ENCODE results near the gene TARBP1. TPM values are rescaled to one million over a fixed set of nuclear protein-coding genes. Genes with fewer than 3 reads are reported as not detected.

The TARBP1 gene
- total RNA-seq, 1 experiment from 2014 or later: 38.1 TPM

DNA sequence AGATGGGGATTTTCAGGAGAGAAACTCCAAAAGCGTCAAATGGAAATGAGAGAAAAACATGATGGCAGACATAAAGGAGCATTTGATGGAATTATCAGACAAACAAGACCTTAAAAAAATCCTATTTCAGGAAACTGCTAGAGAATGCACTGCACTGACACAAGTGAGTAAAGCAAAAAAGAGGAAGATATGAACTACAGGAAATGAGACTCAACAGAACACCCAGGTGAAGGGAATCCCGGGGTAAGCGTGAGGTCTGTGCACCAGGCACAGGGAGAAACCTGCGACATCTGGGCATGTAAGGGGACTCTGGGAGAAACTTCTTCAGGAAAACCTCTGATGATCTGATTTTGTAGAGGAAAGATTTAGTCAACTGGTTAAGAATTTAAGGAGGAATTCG, 2.8 kb downstream of the TARBP1 start:
- Mint-ChIP-seq H3K9me3 (ENCODE audit: low read depth, unreplicated experiment) (no peaks in the 10 kb centered on the region), H3K36me3 (ENCODE audit: insufficient read depth, unreplicated experiment) (peaks cover 17% of the 10 kb centered on the region), H3K4me1 (ENCODE audit: low read depth, unreplicated experiment) (peaks cover 34% of the 10 kb centered on the region), H3K4me3 (ENCODE audit: low read depth, unreplicated experiment) (peak overlapping the region; percentile 12), H3K27ac (ENCODE audit: unreplicated experiment) (no peak overlapping the region), H3K27me3 (ENCODE audit: unreplicated experiment) (no peaks in the 10 kb centered on the region)
- CTCF ChIA-PET: no interaction called here
- no peak for DNase-seq
- TF ChIP-seq, protein P1, sequence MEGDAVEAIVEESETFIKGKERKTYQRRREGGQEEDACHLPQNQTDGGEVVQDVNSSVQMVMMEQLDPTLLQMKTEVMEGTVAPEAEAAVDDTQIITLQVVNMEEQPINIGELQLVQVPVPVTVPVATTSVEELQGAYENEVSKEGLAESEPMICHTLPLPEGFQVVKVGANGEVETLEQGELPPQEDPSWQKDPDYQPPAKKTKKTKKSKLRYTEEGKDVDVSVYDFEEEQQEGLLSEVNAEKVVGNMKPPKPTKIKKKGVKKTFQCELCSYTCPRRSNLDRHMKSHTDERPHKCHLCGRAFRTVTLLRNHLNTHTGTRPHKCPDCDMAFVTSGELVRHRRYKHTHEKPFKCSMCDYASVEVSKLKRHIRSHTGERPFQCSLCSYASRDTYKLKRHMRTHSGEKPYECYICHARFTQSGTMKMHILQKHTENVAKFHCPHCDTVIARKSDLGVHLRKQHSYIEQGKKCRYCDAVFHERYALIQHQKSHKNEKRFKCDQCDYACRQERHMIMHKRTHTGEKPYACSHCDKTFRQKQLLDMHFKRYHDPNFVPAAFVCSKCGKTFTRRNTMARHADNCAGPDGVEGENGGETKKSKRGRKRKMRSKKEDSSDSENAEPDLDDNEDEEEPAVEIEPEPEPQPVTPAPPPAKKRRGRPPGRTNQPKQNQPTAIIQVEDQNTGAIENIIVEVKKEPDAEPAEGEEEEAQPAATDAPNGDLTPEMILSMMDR (IDR thresholded peaks at IDR 0.05; ENCODE audit: unreplicated experiment): no peak
- BruUV-seq (replicated peaks): no TSS peak
- intact Hi-C loops (cut with micrococcal nuclease; ENCODE audit: unreplicated experiment): no loop called here

DNA sequence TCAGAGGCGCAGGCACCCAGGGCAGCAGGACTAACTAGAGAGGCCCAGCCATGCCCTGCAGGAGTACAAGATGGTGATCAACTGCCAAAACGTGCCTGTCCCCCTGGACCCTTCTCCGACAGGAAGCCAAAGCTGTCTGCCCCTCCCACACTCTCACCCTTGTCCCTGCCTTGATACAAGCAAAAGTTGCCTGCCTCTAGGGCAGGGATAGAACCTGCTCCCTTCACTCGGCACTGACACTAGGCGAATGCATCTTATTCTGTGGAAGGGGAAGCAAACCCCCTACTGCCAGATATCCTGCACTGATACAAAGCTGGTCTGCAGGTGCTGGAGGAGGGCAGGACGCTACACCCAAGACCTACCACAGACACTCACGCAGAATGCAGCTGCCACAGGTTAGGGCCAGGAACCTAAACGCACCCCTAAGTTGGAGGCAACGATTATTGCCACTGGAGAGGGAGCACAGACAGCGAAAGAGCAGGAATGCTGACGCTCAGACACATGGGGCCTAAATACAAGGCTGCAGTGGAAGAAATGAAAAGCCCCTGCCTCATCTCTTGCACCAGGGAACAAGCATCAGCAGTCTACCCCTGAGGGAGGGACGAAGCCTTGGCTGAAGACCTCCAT, 3.7 kb downstream of the TARBP1 start:
- no peaks in the 10 kb centered on the region for H3K9me3 Mint-ChIP-seq (ENCODE audit: low read depth, unreplicated experiment)
- CTCF ChIA-PET: no interaction called here
- intact Hi-C loops (cut with micrococcal nuclease; ENCODE audit: unreplicated experiment): no loop called here
- H3K4me1 Mint-ChIP-seq (ENCODE audit: low read depth, unreplicated experiment): peaks cover 34% of the 10 kb centered on the region
- no peak overlapping the region for H3K4me3 Mint-ChIP-seq (ENCODE audit: low read depth, unreplicated experiment)
- TF ChIP-seq, protein P1 (IDR thresholded peaks at IDR 0.05; ENCODE audit: unreplicated experiment): no peak
- peaks cover 17% of the 10 kb centered on the region for H3K36me3 Mint-ChIP-seq (ENCODE audit: insufficient read depth, unreplicated experiment)
- DNase-seq: no peak
- no peaks in the 10 kb centered on the region for H3K27me3 Mint-ChIP-seq (ENCODE audit: unreplicated experiment)
- no TSS peak for BruUV-seq (replicated peaks)
- no peak overlapping the region for H3K27ac Mint-ChIP-seq (ENCODE audit: unreplicated experiment)

DNA sequence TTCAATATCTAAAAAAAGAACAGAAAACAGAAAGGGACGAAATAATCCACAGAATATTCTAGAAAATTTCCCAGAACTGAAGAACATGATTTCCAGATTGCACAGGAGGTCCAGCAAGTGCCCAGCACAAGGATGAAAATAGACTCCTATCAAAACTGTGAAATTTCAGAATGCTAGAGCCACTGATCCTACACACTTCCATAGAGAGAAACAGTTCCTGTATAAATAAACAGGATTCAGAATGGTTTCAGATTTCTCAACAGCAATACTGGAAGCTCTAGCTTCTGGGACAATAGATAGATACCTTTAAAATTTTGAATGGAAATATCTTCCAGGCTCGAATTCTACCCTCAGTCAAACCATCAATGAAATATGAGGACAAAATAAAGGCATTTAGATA, 4.6 kb downstream of the TARBP1 start:
- no peak overlapping the region for H3K4me3 Mint-ChIP-seq (ENCODE audit: low read depth, unreplicated experiment)

DNA sequence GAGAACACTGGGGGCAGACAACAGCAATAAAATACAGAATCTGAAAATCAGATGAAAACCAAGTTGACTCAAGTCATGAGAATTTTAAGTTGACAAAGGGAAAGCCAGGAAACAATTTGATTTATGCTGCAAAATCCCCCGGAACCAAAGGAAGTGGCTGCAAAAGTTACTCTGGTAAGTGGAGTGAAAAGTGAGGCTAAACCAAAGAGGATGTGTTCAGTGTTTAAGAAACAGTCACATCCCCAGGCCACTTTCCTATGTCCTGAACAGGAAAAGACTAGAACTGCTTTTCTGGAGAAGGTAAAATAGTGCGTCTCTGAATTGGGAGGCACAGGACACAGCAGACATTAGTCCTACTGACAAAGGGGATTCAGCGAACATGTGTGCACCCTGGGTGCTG, 5.9 kb downstream of the TARBP1 start:
- no peak overlapping the region for H3K4me3 Mint-ChIP-seq (ENCODE audit: low read depth, unreplicated experiment)
- no peak overlapping the region for H3K27ac Mint-ChIP-seq (ENCODE audit: unreplicated experiment)
- H3K27me3 Mint-ChIP-seq (ENCODE audit: unreplicated experiment): no peaks in the 10 kb centered on the region
- CTCF ChIA-PET: no interaction called here
- no peaks in the 10 kb centered on the region for H3K9me3 Mint-ChIP-seq (ENCODE audit: low read depth, unreplicated experiment)
- no TSS peak for BruUV-seq (replicated peaks)
- intact Hi-C loops (cut with micrococcal nuclease; ENCODE audit: unreplicated experiment): no loop called here
- TF ChIP-seq, protein P1 (IDR thresholded peaks at IDR 0.05; ENCODE audit: unreplicated experiment): no peak
- DNase-seq: no peak
- H3K4me1 Mint-ChIP-seq (ENCODE audit: low read depth, unreplicated experiment): peaks cover 34% of the 10 kb centered on the region
- H3K36me3 Mint-ChIP-seq (ENCODE audit: insufficient read depth, unreplicated experiment): peaks cover 6% of the 10 kb centered on the region

More for the DNA sequence above, 4.6 kb downstream of the TARBP1 start:
- Mint-ChIP-seq H3K4me1 (ENCODE audit: low read depth, unreplicated experiment) (peaks cover 34% of the 10 kb centered on the region), H3K36me3 (ENCODE audit: insufficient read depth, unreplicated experiment) (peaks cover 17% of the 10 kb centered on the region), H3K27ac (ENCODE audit: unreplicated experiment) (no peak overlapping the region), H3K9me3 (ENCODE audit: low read depth, unreplicated experiment) (no peaks in the 10 kb centered on the region), H3K27me3 (ENCODE audit: unreplicated experiment) (no peaks in the 10 kb centered on the region)
- no peak for DNase-seq
- intact Hi-C loops (cut with micrococcal nuclease; ENCODE audit: unreplicated experiment): no loop called here
- no TSS peak for BruUV-seq (replicated peaks)
- TF ChIP-seq, protein P1 (IDR thresholded peaks at IDR 0.05; ENCODE audit: unreplicated experiment): no peak
- CTCF ChIA-PET: no interaction called here
